IgD-negative memory B cell (primary cell): ENCODE data around the gene CPAMD8. TPM values are rescaled to one million over a fixed set of nuclear protein-coding genes. Genes with fewer than 3 reads are reported as not detected.

Source experiments
- H3K27ac Mint-ChIP-seq, 3 donors: one replicate each; pipeline ENCODE4 v1.8.0; 2020 to 2022; ENCODE audit warnings: mild to moderate bottlenecking in 3 of 3, mixed read lengths in 3 of 3, moderate library complexity in 1 of 3
- H3K27me3 Mint-ChIP-seq: one replicate; pipeline ENCODE4 v1.8.0; 2021; ENCODE audit warnings: mixed read lengths
- H3K36me3 Mint-ChIP-seq: one replicate; pipeline ENCODE4 v1.8.0; 2020; ENCODE audit warnings: mild to moderate bottlenecking, mixed read lengths
- H3K4me1 Mint-ChIP-seq, 3 donors: one replicate each; pipeline ENCODE4 v1.8.0; 2020 to 2022; ENCODE audit warnings: mixed read lengths in 3 of 3, mild to moderate bottlenecking in 1 of 3
- H3K4me3 Mint-ChIP-seq, 4 donors: one replicate each; pipeline ENCODE4 v1.8.0; 2020 to 2022; ENCODE audit warnings: mild to moderate bottlenecking in 4 of 4, mixed read lengths in 4 of 4, moderate library complexity in 3 of 4
- H3K9me3 Mint-ChIP-seq, 3 donors: one replicate each; pipeline ENCODE4 v1.8.0; 2020 to 2021; ENCODE audit warnings: mixed read lengths in 3 of 3, mild to moderate bottlenecking in 1 of 3
- polyA plus RNA-seq: library from polyadenylated mRNA; unstranded; fragments of 300-500 nt; fragmentation: Illumina TruSeq; gene quantifications from one replicate; pipeline ENCODE4 v1.2.3, GENCODE V29; 2021

The CPAMD8 gene
- polyA plus RNA-seq, 1 donor from 2014 or later, result 5.1 TPM

DNA sequence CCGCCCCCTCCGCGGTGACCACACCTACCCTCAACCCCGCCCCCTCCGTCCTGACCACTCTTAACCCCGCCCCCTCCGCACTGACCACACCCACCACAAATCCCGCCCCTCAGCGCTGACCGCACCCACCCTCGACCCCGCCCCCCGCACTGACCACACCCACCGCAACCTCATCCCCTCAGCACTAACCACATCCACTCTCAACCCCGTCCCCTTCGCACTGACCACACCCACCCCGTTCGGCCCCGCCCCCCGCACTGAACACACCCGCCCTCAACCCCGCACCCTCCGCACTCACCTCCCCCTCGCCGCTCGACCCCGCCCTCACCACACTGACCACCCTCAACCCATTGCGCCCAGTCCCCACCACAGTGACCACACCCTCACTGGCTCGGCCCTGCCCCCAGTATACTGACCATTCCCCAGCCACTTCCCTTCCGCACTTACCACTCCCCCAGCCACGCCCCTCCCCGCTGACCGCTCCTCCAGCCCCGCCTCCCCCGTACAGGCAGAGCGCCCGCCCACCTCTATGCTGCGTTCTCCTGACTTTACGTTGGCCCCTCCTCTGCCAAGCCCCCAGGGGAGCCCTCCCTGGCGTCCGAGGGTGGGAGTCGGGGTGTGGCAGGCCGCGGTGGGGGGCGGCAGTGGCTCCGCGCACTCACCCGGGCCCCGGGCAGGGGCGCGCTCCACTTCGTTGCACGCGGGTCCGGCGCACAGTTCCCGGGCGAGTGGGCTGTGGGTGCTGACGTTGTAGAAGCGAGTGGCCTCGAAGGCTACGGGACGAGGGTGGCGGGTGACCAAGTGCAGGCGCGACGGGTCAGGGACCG is 129.4 kb downstream of the CPAMD8 start:
- peaks cover 16 to 29% (median 27%) of the 10 kb centered on the region in 3 donors for H3K4me1 Mint-ChIP-seq
- H3K9me3 Mint-ChIP-seq, result no peaks in the 10 kb centered on the region
- no peaks in the 10 kb centered on the region for H3K27me3 Mint-ChIP-seq
- H3K27ac Mint-ChIP-seq, result peak overlapping the region in 2 of 3 donors; percentile 53 to 89
- H3K36me3 Mint-ChIP-seq, result no peaks in the 10 kb centered on the region
- H3K4me3 Mint-ChIP-seq, result peak overlapping the region; percentile 74 to 94 (median 84)

- Mint-ChIP-seq H3K4me1 (peaks cover 18 to 32% (median 29%) of the 10 kb centered on the region in 3 donors), H3K27me3 (no peaks in the 10 kb centered on the region), H3K27ac (peak overlapping the region in 2 of 3 donors; percentile 73 to 96), H3K36me3 (no peaks in the 10 kb centered on the region), H3K4me3 (peak overlapping the region; percentile 70 to 89 (median 80)), H3K9me3 (no peaks in the 10 kb centered on the region)
Observed at GRCh38 chr19:16896146-16897028, 130.2 kb downstream of the CPAMD8 start.

GRCh38 chr19:16895467-16896145 is 131.0 kb downstream of the CPAMD8 start:
- Mint-ChIP-seq H3K27me3 (no peaks in the 10 kb centered on the region), H3K9me3 (no peaks in the 10 kb centered on the region), H3K4me3 (peak overlapping the region; percentile 46 to 88 (median 79)), H3K36me3 (no peaks in the 10 kb centered on the region), H3K4me1 (peaks cover 22 to 36% (median 29%) of the 10 kb centered on the region in 3 donors), H3K27ac (peak overlapping the region in 2 of 3 donors; percentile 73 to 96)

DNA sequence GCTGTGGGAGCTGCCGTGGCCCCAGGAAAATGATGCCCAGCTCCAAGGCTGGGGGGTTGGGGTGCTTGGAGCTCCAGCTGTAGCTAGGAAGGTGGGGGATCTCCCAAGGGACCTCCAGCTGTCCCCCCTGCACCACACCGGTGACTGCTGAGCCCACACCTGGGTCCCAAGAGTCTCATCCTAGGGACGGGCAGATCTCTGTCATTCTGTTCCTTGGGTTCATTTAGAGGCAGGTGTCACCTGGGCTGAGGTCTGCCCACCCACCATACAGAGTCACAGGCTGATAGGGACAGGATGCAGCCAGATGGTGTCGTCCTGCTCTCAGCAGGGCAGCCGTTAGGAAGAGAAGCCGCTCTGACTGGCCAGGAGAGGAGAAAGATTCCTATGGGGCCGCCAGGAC is 132.5 kb downstream of the CPAMD8 start:
- Mint-ChIP-seq H3K9me3 (no peaks in the 10 kb centered on the region), H3K27me3 (peaks cover 1% of the 10 kb centered on the region), H3K27ac (peak overlapping the region; percentile 87 to 96 (median 92)), H3K4me3 (peak overlapping the region in 3 of 4 donors; percentile 67 to 88 (median 88)), H3K36me3 (no peaks in the 10 kb centered on the region), H3K4me1 (peaks cover 22 to 30% (median 27%) of the 10 kb centered on the region in 3 donors)

GRCh38 chr19:16893686-16893989 is 133.0 kb downstream of the CPAMD8 start:
- Mint-ChIP-seq H3K27ac (peak overlapping the region; percentile 87 to 96 (median 92)), H3K4me3 (peak overlapping the region; percentile 34 to 88 (median 78)), H3K27me3 (peaks cover 3% of the 10 kb centered on the region), H3K4me1 (peaks cover 22 to 30% (median 30%) of the 10 kb centered on the region in 3 donors), H3K9me3 (no peaks in the 10 kb centered on the region), H3K36me3 (no peaks in the 10 kb centered on the region)

- H3K4me3 Mint-ChIP-seq, result peak overlapping the region in 3 of 4 donors; percentile 57 to 88 (median 88)
- H3K9me3 Mint-ChIP-seq, result no peaks in the 10 kb centered on the region
- peaks cover 22 to 30% (median 29%) of the 10 kb centered on the region in 3 donors for H3K4me1 Mint-ChIP-seq
- H3K36me3 Mint-ChIP-seq, result no peaks in the 10 kb centered on the region
- peaks cover 3% of the 10 kb centered on the region for H3K27me3 Mint-ChIP-seq
- H3K27ac Mint-ChIP-seq, result peak overlapping the region; percentile 87 to 96 (median 92)
Observed at GRCh38 chr19:16892868-16893685, 133.5 kb downstream of the CPAMD8 start.

- Mint-ChIP-seq H3K4me3 (peak overlapping the region in 1 of 4 donors; percentile 10), H3K27ac (peak overlapping the region in 2 of 3 donors; percentile 64 to 96), H3K4me1 (peaks cover 22 to 30% (median 29%) of the 10 kb centered on the region in 3 donors), H3K9me3 (no peaks in the 10 kb centered on the region), H3K36me3 (no peaks in the 10 kb centered on the region), H3K27me3 (peaks cover 3% of the 10 kb centered on the region)
Observed at GRCh38 chr19:16892436-16892835, 134.2 kb downstream of the CPAMD8 start.

DNA sequence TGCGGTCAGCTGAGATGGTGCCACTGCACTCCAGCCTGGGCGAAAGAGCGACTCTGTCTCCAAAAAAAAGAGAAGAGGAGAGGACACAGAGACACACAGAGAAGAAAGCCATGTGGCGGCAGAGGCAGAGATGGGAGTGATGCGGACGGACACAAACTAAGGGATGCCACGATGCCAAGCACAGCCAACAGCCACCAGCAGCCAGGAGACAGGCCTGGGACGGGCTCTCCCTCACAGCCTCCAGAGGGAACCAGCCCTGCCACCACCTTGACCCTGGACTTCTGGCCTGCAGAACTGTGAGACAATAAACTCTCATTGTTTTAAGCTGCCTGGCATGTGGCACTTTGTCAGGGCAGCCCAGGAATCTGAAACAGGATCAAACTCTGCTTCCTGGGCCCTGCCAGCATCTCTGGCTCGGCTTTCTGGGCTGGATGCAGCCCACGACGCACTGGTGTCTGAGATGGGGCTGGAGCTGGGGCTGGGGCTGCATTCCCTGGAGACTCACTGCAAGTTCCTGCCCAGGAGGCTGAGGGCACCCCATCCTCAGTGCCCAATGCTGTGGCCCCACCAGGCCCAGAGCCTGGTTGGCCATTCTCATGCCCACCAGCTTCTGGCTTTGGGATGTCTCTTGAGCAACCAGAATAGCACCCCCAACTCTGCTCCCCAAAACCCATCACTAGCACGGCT is 134.8 kb downstream of the CPAMD8 start:
- peaks cover 3% of the 10 kb centered on the region for H3K27me3 Mint-ChIP-seq
- peaks cover 22 to 30% (median 29%) of the 10 kb centered on the region in 3 donors for H3K4me1 Mint-ChIP-seq
- H3K27ac Mint-ChIP-seq, result peak overlapping the region in 2 of 3 donors; percentile 53 to 87
- no peaks in the 10 kb centered on the region for H3K9me3 Mint-ChIP-seq
- no peaks in the 10 kb centered on the region for H3K36me3 Mint-ChIP-seq
- H3K4me3 Mint-ChIP-seq, result peak overlapping the region in 2 of 4 donors; percentile 67 to 74

- H3K36me3 Mint-ChIP-seq, result no peaks in the 10 kb centered on the region
- H3K4me1 Mint-ChIP-seq, result peaks cover 22 to 30% (median 29%) of the 10 kb centered on the region in 3 donors
- peak overlapping the region in 1 of 3 donors; percentile 87 for H3K27ac Mint-ChIP-seq
- H3K9me3 Mint-ChIP-seq, result no peaks in the 10 kb centered on the region
- H3K4me3 Mint-ChIP-seq, result peak overlapping the region in 2 of 4 donors; percentile 53 to 72
- H3K27me3 Mint-ChIP-seq, result peaks cover 3% of the 10 kb centered on the region
Observed at GRCh38 chr19:16890461-16891184, 136.0 kb downstream of the CPAMD8 start.

- H3K36me3 Mint-ChIP-seq, result no peaks in the 10 kb centered on the region
- peaks cover 0 to 1% (median 0%) of the 10 kb centered on the region in 3 donors for H3K9me3 Mint-ChIP-seq
- peak overlapping the region in 1 of 4 donors; percentile 27 for H3K4me3 Mint-ChIP-seq
- no peak overlapping the region for H3K27ac Mint-ChIP-seq
- H3K4me1 Mint-ChIP-seq, result peaks cover 22 to 28% (median 27%) of the 10 kb centered on the region in 3 donors
- peaks cover 3% of the 10 kb centered on the region for H3K27me3 Mint-ChIP-seq
Observed at GRCh38 chr19:16889883-16890460, 136.6 kb downstream of the CPAMD8 start.

DNA sequence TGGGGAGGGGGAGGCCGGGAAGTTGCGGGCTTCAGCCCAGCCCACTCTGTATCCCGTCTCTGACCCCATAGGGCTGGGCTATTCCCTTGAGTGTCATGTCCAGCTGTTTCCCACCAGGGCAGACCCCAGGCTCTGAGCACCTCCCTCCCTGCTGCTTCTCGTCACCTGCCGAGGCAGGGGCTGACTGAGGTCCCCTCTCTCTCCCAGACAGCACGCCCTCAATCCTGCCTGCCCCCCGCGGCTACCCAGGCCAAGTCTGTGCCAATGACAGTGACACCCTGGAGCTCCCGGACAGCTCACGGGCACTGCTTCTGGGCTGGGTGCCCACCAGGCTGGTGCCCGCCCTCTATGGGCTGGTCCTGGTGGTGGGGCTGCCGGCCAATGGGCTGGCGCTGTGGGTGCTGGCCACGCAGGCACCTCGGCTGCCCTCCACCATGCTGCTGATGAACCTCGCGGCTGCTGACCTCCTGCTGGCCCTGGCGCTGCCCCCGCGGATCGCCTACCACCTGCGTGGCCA is 137.2 kb downstream of the CPAMD8 start:
- H3K27ac Mint-ChIP-seq, result no peak overlapping the region

GRCh38 chr19:16888629-16889365 is 137.8 kb downstream of the CPAMD8 start, which contains the start of gene F2RL3:
TSS of gene F2RL3 (plus strand) at chr19:16888999. CDS start at chr19:16889190, 191 bp downstream.
- H3K27ac Mint-ChIP-seq, result peak within 1 kb of the TSS in 1 of 3 donors; percentile 39
- peaks cover 3% of the 10 kb centered on the region for H3K27me3 Mint-ChIP-seq
- H3K4me1 Mint-ChIP-seq, result peaks cover 15 to 21% (median 21%) of the 10 kb centered on the region in 3 donors
- H3K4me3 Mint-ChIP-seq, result peak within 1 kb of the TSS in 3 of 4 donors; percentile 30 to 83 (median 75)
- no peaks in the 10 kb centered on the region for H3K36me3 Mint-ChIP-seq
- H3K9me3 Mint-ChIP-seq, result peaks cover 0 to 1% (median 0%) of the 10 kb centered on the region in 3 donors

More for the DNA sequence above, 137.2 kb downstream of the CPAMD8 start:
- Mint-ChIP-seq H3K27me3 (peaks cover 3% of the 10 kb centered on the region), H3K9me3 (peaks cover 0 to 1% (median 0%) of the 10 kb centered on the region in 3 donors), H3K36me3 (no peaks in the 10 kb centered on the region), H3K4me3 (peak overlapping the region in 1 of 4 donors; percentile 75), H3K4me1 (peaks cover 22 to 26% (median 25%) of the 10 kb centered on the region in 3 donors)
